SU-DHL-6 (cell line): ENCODE measurements around the gene URAD.

ENCODE experiments used
- H2AFZ ChIP-seq: fragments of 200-600 bp; sonication (generic); 2 replicates; pipeline ENCODE4 v1.6.1; 2014; ENCODE audit warnings: low read depth, mild to moderate bottlenecking, moderate library complexity, mixed read lengths, antibody characterized with exemption, low read length; ENCODE audit not compliant: severe bottlenecking
- H3F3A ChIP-seq: fragments of 200-600 bp; shearing (Covaris generic); 2 replicates; pipeline ENCODE4 v1.6.0; 2016; ENCODE audit warnings: antibody characterized with exemption, mild to moderate bottlenecking; ENCODE audit not compliant: insufficient read depth
- H3K27ac ChIP-seq: fragments of 200-600 bp; sonication (generic); 2 replicates; pipeline ENCODE4 v1.5.1; 2016; ENCODE audit warnings: low read depth, mild to moderate bottlenecking, low read length, moderate library complexity, mixed read lengths
- H3K27me3 ChIP-seq: fragments of 200-600 bp; sonication (generic), shearing (Covaris generic); 2 replicates; pipeline ENCODE4 v1.6.0; 2014; ENCODE audit warnings: mild to moderate bottlenecking, low read length
- H3K36me3 ChIP-seq: fragments of 200-600 bp; sonication (generic); 2 replicates; pipeline ENCODE4 v1.6.1; 2014; ENCODE audit warnings: mild to moderate bottlenecking, low read length, mixed read lengths
- H3K4me2 ChIP-seq: fragments of 300-600, 200-600 bp; shearing (Covaris generic), sonication (generic); 2 replicates; pipeline ENCODE4 v1.6.0; 2014; ENCODE audit warnings: low read length, low read depth, mild to moderate bottlenecking; ENCODE audit not compliant: poor library complexity, severe bottlenecking
- H3K4me3 ChIP-seq: fragments of 200-600 bp; sonication (generic); 2 replicates; pipeline ENCODE4 v1.5.1; 2014; ENCODE audit warnings: antibody characterized with exemption, low read length, mild to moderate bottlenecking, mixed read lengths; ENCODE audit not compliant: insufficient read depth, poor library complexity, severe bottlenecking
- H3K79me2 ChIP-seq: fragments of 200-600 bp; sonication (generic); 2 replicates; pipeline ENCODE4 v1.6.1; 2014; ENCODE audit warnings: mild to moderate bottlenecking, low read length, moderate library complexity; ENCODE audit not compliant: insufficient read depth
- H3K9ac ChIP-seq: fragments of 200-600 bp; sonication (generic); 2 replicates; pipeline ENCODE4 v1.7.0; 2014; ENCODE audit warnings: mild to moderate bottlenecking, low read length
- H3K9me2 ChIP-seq: fragments of 200-600 bp; sonication (generic); replicated peaks from 2 replicates; pipeline ENCODE4 v1.6.1; 2014; ENCODE audit warnings: low read length; ENCODE audit not compliant: insufficient read depth
- H3K9me3 ChIP-seq: fragments of 200-600 bp; sonication (generic); 2 replicates; pipeline ENCODE4 v1.6.1; 2014; ENCODE audit warnings: low read length, mixed read lengths; ENCODE audit not compliant: insufficient read depth
- H4K20me1 ChIP-seq: fragments of 200-600 bp; sonication (generic); 2 replicates; pipeline ENCODE4 v1.6.1; 2014; ENCODE audit warnings: low read depth, mild to moderate bottlenecking, antibody characterized with exemption, low read length, moderate library complexity, mixed read lengths
- EZH2phosphoT487 ChIP-seq: fragments of 200-600 bp; sonication (generic), shearing (Covaris generic); conservative IDR thresholded peaks from 2 replicates; pipeline ENCODE4 v1.6.1; 2018; ENCODE audit warnings: mild to moderate bottlenecking, antibody characterized with exemption, low read length, moderate library complexity, mixed read lengths
- TF ChIP-seq, protein P1 (sequence below): fragments of 200-600 bp; sonication (generic); IDR thresholded peaks from one replicate; pipeline ENCODE4 v1.5.1; 2017; ENCODE audit warnings: antibody characterized with exemption, mild to moderate bottlenecking, low read length, moderate library complexity; ENCODE audit not compliant: insufficient read depth, poor library complexity, severe bottlenecking

URAD gene

DNA sequence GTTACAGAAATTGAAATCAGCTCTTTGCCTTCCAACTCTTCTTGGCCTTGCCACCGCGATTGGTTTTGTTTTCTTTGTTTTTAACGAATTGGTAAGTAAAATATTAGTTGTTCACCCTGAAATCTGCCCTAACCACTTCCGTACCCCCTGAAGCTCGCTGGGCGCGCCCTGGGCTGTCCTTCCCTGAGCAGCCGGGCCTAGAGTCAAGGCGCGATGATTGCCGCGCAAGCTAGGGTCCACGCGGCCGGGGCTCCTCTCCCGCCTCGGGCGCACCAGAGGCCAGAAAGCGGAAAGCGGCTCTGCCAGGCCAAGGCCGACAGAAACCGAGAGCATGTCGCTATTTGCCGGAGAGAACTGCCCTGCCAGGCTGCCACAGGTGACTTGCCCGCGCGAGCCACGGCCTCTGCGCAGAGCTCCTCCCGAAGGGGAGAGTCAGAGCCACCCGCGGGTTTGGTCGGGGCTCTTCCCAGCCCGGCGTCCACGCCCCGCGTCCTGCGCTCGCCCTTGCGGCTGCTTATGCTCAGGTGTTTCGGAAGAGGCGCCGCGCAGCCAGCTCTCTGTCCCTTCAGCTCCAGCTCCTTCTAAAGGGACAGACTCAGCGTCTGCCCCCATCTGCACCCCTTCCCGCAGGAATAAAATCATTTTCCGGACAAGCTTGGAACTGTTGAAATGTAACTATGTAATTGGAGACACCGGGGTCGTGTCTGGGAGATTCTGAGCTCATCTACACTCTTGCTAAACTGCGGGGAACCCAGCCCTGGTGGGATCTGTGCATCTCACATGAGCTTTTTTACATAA, 12.7 kb downstream of the URAD start:
- H3K4me3 ChIP-seq, result no peak overlapping the region
- TF ChIP-seq, protein P1, sequence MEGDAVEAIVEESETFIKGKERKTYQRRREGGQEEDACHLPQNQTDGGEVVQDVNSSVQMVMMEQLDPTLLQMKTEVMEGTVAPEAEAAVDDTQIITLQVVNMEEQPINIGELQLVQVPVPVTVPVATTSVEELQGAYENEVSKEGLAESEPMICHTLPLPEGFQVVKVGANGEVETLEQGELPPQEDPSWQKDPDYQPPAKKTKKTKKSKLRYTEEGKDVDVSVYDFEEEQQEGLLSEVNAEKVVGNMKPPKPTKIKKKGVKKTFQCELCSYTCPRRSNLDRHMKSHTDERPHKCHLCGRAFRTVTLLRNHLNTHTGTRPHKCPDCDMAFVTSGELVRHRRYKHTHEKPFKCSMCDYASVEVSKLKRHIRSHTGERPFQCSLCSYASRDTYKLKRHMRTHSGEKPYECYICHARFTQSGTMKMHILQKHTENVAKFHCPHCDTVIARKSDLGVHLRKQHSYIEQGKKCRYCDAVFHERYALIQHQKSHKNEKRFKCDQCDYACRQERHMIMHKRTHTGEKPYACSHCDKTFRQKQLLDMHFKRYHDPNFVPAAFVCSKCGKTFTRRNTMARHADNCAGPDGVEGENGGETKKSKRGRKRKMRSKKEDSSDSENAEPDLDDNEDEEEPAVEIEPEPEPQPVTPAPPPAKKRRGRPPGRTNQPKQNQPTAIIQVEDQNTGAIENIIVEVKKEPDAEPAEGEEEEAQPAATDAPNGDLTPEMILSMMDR, result no peak
- no peak for TF ChIP-seq EZH2phosphoT487
- H3K79me2 ChIP-seq, result no peaks in the 10 kb centered on the region
- H3K27me3 ChIP-seq, result no peaks in the 10 kb centered on the region
- no peak overlapping the region for H2AFZ ChIP-seq
- H4K20me1 ChIP-seq, result no peaks in the 10 kb centered on the region
- H3K9me3 ChIP-seq, result no peaks in the 10 kb centered on the region
- no peaks in the 10 kb centered on the region for H3F3A ChIP-seq
- H3K9ac ChIP-seq, result no peak overlapping the region
- no peak overlapping the region for H3K27ac ChIP-seq
- no peaks in the 10 kb centered on the region for H3K9me2 ChIP-seq
- H3K36me3 ChIP-seq, result no peaks in the 10 kb centered on the region
- H3K4me2 ChIP-seq, result no peak overlapping the region

GRCh38 chr13:27973961-27974662, 14.4 kb downstream of the URAD start:
- Histone ChIP-seq H4K20me1 (no peaks in the 10 kb centered on the region), H3K79me2 (no peaks in the 10 kb centered on the region), H3K27me3 (no peaks in the 10 kb centered on the region), H3K9me3 (no peaks in the 10 kb centered on the region), H3K9me2 (no peaks in the 10 kb centered on the region), H3K36me3 (no peaks in the 10 kb centered on the region), H3K4me2 (no peak overlapping the region), H2AFZ (no peak overlapping the region), H3K4me3 (no peak overlapping the region), H3K9ac (no peak overlapping the region), H3F3A (no peaks in the 10 kb centered on the region), H3K27ac (no peak overlapping the region)
- TF ChIP-seq, protein P1, result no peak
- TF ChIP-seq EZH2phosphoT487, result no peak

DNA sequence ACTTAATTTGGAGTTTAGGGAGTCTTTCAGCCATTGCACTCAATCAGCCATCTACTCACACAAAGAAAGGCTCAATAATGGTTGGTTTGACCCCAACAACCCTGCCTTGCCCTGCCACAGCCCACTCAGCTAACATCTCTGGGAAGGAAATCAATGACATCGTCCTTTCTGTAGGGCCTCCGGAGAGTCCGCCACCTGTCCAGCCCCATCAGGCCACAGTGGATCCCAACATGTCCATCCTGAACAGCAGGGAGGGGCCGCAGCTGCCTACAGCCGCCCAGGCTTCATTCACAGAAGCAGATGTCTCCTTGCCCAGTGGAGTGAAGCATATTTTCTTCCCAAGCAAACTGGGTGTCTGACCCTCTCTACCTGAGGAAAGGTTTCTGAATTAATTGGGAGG, 15.2 kb downstream of the URAD start:
- no peaks in the 10 kb centered on the region for H3K27me3 ChIP-seq
- H3K4me3 ChIP-seq, result no peak overlapping the region
- TF ChIP-seq, protein P1, result no peak
- no peak overlapping the region for H3K9ac ChIP-seq
- H3K9me3 ChIP-seq, result no peaks in the 10 kb centered on the region
- H3K9me2 ChIP-seq, result no peaks in the 10 kb centered on the region
- H3K27ac ChIP-seq, result no peak overlapping the region
- no peaks in the 10 kb centered on the region for H3K79me2 ChIP-seq
- H3F3A ChIP-seq, result no peaks in the 10 kb centered on the region
- no peaks in the 10 kb centered on the region for H3K36me3 ChIP-seq
- no peaks in the 10 kb centered on the region for H4K20me1 ChIP-seq
- no peak overlapping the region for H2AFZ ChIP-seq
- no peak overlapping the region for H3K4me2 ChIP-seq
